K562 (cell line): Measurements from ENCODE around the gene EXOSC9. TPM values are rescaled to one million over a fixed set of nuclear protein-coding genes. Genes with fewer than 3 reads are reported as not detected.

Source experiments
- ATAC-seq: fragments of 200-7000 bp; cut with Tn5 transposase; 3 replicates; pipeline ENCODE4 v1.9.1; 2020; ENCODE audit warnings: moderate library complexity
- BruUV-seq: library from RNA; stranded (reverse); fragments of 400-500 nt; replicated peaks from 2 replicates; lab custom pipeline; 2021; lab: Mats Ljungman, UMichigan
- CTCF ChIA-PET: fragments of 300-600 bp; formaldehyde crosslinking; extraction: SDS; loops from one replicate; lab custom pipeline; 2021; ENCODE audit warnings: low intra/inter-chr PET ratio; lab: Yijun Ruan, JAX
- POLR2A ChIA-PET: fragments of 300-600, 350-650 bp; sonication (Branson Sonifier 250); formaldehyde crosslinking; extraction: SDS; loops from one replicate; lab custom pipeline; 2021; ENCODE audit warnings: antibody characterized with exemption, inconsistent platforms; lab: Yijun Ruan, JAX
- DNase-seq, 4 experiments: peaks; one replicate each; pipeline versions ENCODE4 v3.0.0 to v3.0.0-alpha.2; 2011 to 2018; ENCODE audit warnings: low spot score in 3 of 4, mixed read lengths in 3 of 4; ENCODE audit errors: extremely low read depth in 1 of 4
- FAIRE-seq: peaks from 2 replicates; lab custom pipeline; 2011; peaks lifted over from hg19 to GRCh38; lab: Jason Lieb, UNC
- H2AFZ ChIP-seq: 2 replicates; pipeline ENCODE4 v1.6.0; 2011; ENCODE audit warnings: low read depth, low read length, control low read depth, inconsistent platforms
- H3K27ac ChIP-seq: fragments of 200-600 bp; 3 replicates; pipeline ENCODE4 v1.8.0; 2011; ENCODE audit warnings: low read depth, mild to moderate bottlenecking, control low read depth, inconsistent platforms, low read length, moderate library complexity, mixed read lengths; ENCODE audit errors: extremely low read depth
- H3K27me3 ChIP-seq, 2 experiments: fragments of 300-600 bp in 1 of 2; 2 replicates in 1 of 2; 3 replicates in 1 of 2; pipeline versions ENCODE4 v1.6.0 to v1.8.0; 2011; ENCODE audit warnings: inconsistent platforms in 2 of 2, low read length in 2 of 2, mild to moderate bottlenecking in 1 of 2, mixed read lengths in 1 of 2, moderate library complexity in 1 of 2; ENCODE audit not compliant: control insufficient read depth in 2 of 2, insufficient read depth in 2 of 2
- H3K36me3 ChIP-seq: fragments of 300-600 bp; 3 replicates; pipeline ENCODE4 v1.8.0; 2011; ENCODE audit warnings: mild to moderate bottlenecking, low read length, inconsistent platforms; ENCODE audit not compliant: control insufficient read depth, insufficient read depth
- H3K4me1 ChIP-seq, 2 experiments: fragments of 200-600 bp in 1 of 2; replicated peaks in 1 of 2; 2 replicates in 1 of 2; 3 replicates in 1 of 2; pipeline versions ENCODE4 v1.5.1 to v1.8.0; 2011; ENCODE audit warnings: inconsistent platforms in 2 of 2, low read length in 2 of 2, mild to moderate bottlenecking in 1 of 2, mixed read lengths in 1 of 2, moderate library complexity in 1 of 2; ENCODE audit not compliant: control insufficient read depth in 2 of 2, insufficient read depth in 2 of 2
- H3K4me2 ChIP-seq: 2 replicates; pipeline ENCODE4 v1.6.1; 2011; ENCODE audit warnings: low read length, control low read depth, inconsistent platforms, mixed read lengths; ENCODE audit not compliant: insufficient read depth
- H3K4me3 ChIP-seq: fragments of 200-600 bp; sonication (generic), shearing (Covaris generic); 2 replicates; pipeline ENCODE4 v1.5.1; 2016; ENCODE audit warnings: control low read depth, inconsistent platforms
- H3K79me2 ChIP-seq: fragments of 200-600 bp; 3 replicates; pipeline ENCODE4 v1.8.0; 2011; ENCODE audit warnings: low read length, inconsistent platforms; ENCODE audit not compliant: control insufficient read depth, insufficient read depth
- H3K9ac ChIP-seq, 2 experiments: 2 replicates each; pipeline versions ENCODE4 v1.6.0 to v1.6.1; 2011; ENCODE audit warnings: low read depth in 2 of 2, low read length in 2 of 2, control low read depth in 1 of 2, inconsistent platforms in 1 of 2, mild to moderate bottlenecking in 1 of 2, mixed read lengths in 1 of 2; ENCODE audit not compliant: insufficient read depth in 1 of 2
- H3K9me1 ChIP-seq: one replicate; pipeline ENCODE4 v1.6.0; 2011; ENCODE audit warnings: inconsistent platforms, mild to moderate bottlenecking, low read length, moderate library complexity; ENCODE audit not compliant: control insufficient read depth, insufficient read depth
- H3K9me3 ChIP-seq: replicated peaks from 2 replicates; pipeline ENCODE4 v1.5.1; 2011; ENCODE audit warnings: low read depth, low read length, inconsistent platforms; ENCODE audit not compliant: control insufficient read depth, insufficient read depth
- H4K20me1 ChIP-seq: replicated peaks from 2 replicates; pipeline ENCODE4 v1.6.1; 2011; ENCODE audit warnings: low read length, inconsistent platforms, mixed read lengths; ENCODE audit not compliant: control insufficient read depth, insufficient read depth
- FOS ChIP-seq: IDR thresholded peaks from 3 replicates; pipeline ENCODE4 v1.6.1; 2011; ENCODE audit not compliant: insufficient read length; ENCODE audit errors: extremely low read depth
- GATAD2B ChIP-seq: fragments of 450-650 bp; IDR thresholded peaks from 2 replicates; pipeline ENCODE4 v1.6.1; 2017; ENCODE audit warnings: mild to moderate bottlenecking, borderline replicate concordance
- GMEB1 ChIP-seq: fragments of 250-450 bp; sonication (Bioruptor Pico); IDR thresholded peaks from 2 replicates; pipeline ENCODE4 v1.4.0; 2020; ENCODE audit warnings: mild to moderate bottlenecking
- HDAC1 ChIP-seq, 2 experiments: fragments of 450-650 bp; IDR thresholded peaks; 2 replicates each; pipeline ENCODE4 v1.6.1; 2016 to 2017; ENCODE audit warnings: inconsistent platforms in 1 of 2, mild to moderate bottlenecking in 1 of 2, moderate library complexity in 1 of 2
- KHSRP ChIP-seq: fragments of 450-650 bp; IDR thresholded peaks from 2 replicates; pipeline ENCODE4 v1.6.1; 2017
- PHF21A ChIP-seq: fragments of 450-650 bp; IDR thresholded peaks from 2 replicates; pipeline ENCODE4 v1.6.1; 2017; ENCODE audit warnings: low read depth, borderline replicate concordance
- RAD21 ChIP-seq, 2 experiments: fragments of 250-450 bp in 1 of 2; fragments of 450-650 bp in 1 of 2; sonication (Bioruptor Pico) in 1 of 2; formaldehyde crosslinking in 1 of 2; IDR thresholded peaks in 1 of 2; conservative IDR thresholded peaks in 1 of 2; 2 replicates each; pipeline versions ENCODE4 v1.4.0 to v1.8.0; 2020 to 2022; ENCODE audit warnings: mild to moderate bottlenecking in 2 of 2, moderate library complexity in 1 of 2
- RB1 ChIP-seq: fragments of 450-650 bp; IDR thresholded peaks from 2 replicates; pipeline ENCODE4 v1.6.1; 2017; ENCODE audit warnings: low read depth, mild to moderate bottlenecking
- RUNX1 ChIP-seq: sonication (generic); IDR thresholded peaks from 2 replicates; pipeline ENCODE4 v1.6.1; 2016; ENCODE audit warnings: antibody characterized with exemption, low read depth
- TEAD1 ChIP-seq, 2 experiments: fragments of 450-650 bp in 1 of 2; sonication (generic) in 1 of 2; formaldehyde crosslinking; IDR thresholded peaks; 2 replicates each; pipeline versions ENCODE4 v1.4.0 to v1.8.0; 2020 to 2022; ENCODE audit warnings: mild to moderate bottlenecking in 2 of 2, missing genetic modification reagents in 1 of 2
- TRIM28 ChIP-seq: fragments of 450-650 bp; IDR thresholded peaks from 2 replicates; pipeline ENCODE4 v1.6.1; 2017
- ZEB2 ChIP-seq: fragments of 450-650 bp; IDR thresholded peaks from 2 replicates; pipeline ENCODE4 v1.6.1; 2016
- ZNF12 ChIP-seq: sonication (generic); formaldehyde crosslinking; IDR thresholded peaks from 2 replicates; pipeline ENCODE4 v1.4.0; 2020; ENCODE audit warnings: mild to moderate bottlenecking, missing genetic modification reagents
- ZNF239 ChIP-seq: fragments of 250-450 bp; sonication (Bioruptor Pico); IDR thresholded peaks from 2 replicates; pipeline ENCODE4 v1.4.0; 2020; ENCODE audit warnings: mild to moderate bottlenecking
- WGBS: fragments of 100-300 bp; shearing (Covaris generic); methylation state at CpG from one replicate; pipeline ENCODE4 v1.1.6; 2016; ENCODE audit warnings: low coverage, mixed read lengths; ENCODE audit not compliant: insufficient coverage; ENCODE audit errors: missing lambda C conversion rate; 5-methylcytosine and 5-hydroxymethylcytosine counted together
- in situ Hi-C: fragments of 300-500 bp; cut with MboI; formaldehyde crosslinking; loops from 4 replicates; pipeline ENCODE4 v1.15.0; 2018; ENCODE audit warnings: inconsistent platforms, mixed read lengths
- intact Hi-C: fragments of 100-400 bp; cut with micrococcal nuclease; formaldehyde crosslinking; loops from 2 replicates; pipeline ENCODE4 v1.14.2; 2022
- polyA plus RNA-seq, 8 experiments: library from polyadenylated mRNA; depleted of rRNA in 4 of 8; stranded (reverse) in 5 of 8; unstranded in 3 of 8; fragments of >200 nt; fragmentation: Nextera tagmentation in 2 of 8; fragmentation: Illumina TruSeq in 1 of 8; extraction: Ambion mirVana in 2 of 8; extraction: Trizol in 1 of 8; gene quantifications; 2 replicates each; pipeline versions ENCODE4 v1.2.1 to v1.2.3, GENCODE V29; 2011 to 2014; ENCODE audit warnings: inconsistent platforms in 1 of 8, missing spikeins in 1 of 8
- total RNA-seq, 7 experiments: library from RNA; depleted of rRNA in 6 of 7; stranded (reverse); fragments of >200 nt in 6 of 7; fragmentation: Illumina TruSeq in 2 of 7; extraction: Trizol in 2 of 7; gene quantifications; 2 replicates each; pipeline versions ENCODE4 v1.2.1 to v1.2.3, GENCODE V29; 2011 to 2021; ENCODE audit warnings: low replicate concordance in 1 of 7
- TF ChIP-seq, protein P1 (sequence below): fragments of 450-650 bp; IDR thresholded peaks from 2 replicates; pipeline ENCODE4 v1.6.1; 2018; ENCODE audit not compliant: partially characterized antibody
- TF ChIP-seq, protein P2 (sequence below): sonication (generic); IDR thresholded peaks from 2 replicates; pipeline ENCODE4 v1.6.1; 2016

The EXOSC9 gene
- total and polyA plus RNA-seq, 9 of the 15 experiments (the other 6 are each of a cell fraction or from before 2014, with no cell fraction given): 64.7 to 166 (median 115) TPM

GRCh38 chr4:121794505-121795188 lies 6.5 kb upstream of the EXOSC9 start:
- POLR2A ChIA-PET: interaction anchor here (0.5 to 1.5 kb wide), 4 partner anchors 9 to 65 kb away, joined by 3 to 4 read pairs (median 3); no protein-coding TSS in a partner anchor
- peak in 1 of 2 experiments; percentile 67; a peak in 1 of 4 replicates for TF ChIP-seq TEAD1 (CRISPR knock-in tag; IDR thresholded peaks at IDR 0.05)
- peak; percentile 57; the same call in 1 of the 2 replicates for TF ChIP-seq RUNX1
- peak; percentile 76 to 93; a peak in 3 of 4 replicates for TF ChIP-seq HDAC1 (IDR thresholded peaks at IDR 0.05)
- peak; percentile 70; the same call in 1 of the 2 replicates for TF ChIP-seq GATAD2B
- TF ChIP-seq PHF21A: no peak
- no peak for TF ChIP-seq FOS
- TF ChIP-seq ZNF239: peak; percentile 20; the same call in 1 of the 2 replicates
- TF ChIP-seq, protein P1, sequence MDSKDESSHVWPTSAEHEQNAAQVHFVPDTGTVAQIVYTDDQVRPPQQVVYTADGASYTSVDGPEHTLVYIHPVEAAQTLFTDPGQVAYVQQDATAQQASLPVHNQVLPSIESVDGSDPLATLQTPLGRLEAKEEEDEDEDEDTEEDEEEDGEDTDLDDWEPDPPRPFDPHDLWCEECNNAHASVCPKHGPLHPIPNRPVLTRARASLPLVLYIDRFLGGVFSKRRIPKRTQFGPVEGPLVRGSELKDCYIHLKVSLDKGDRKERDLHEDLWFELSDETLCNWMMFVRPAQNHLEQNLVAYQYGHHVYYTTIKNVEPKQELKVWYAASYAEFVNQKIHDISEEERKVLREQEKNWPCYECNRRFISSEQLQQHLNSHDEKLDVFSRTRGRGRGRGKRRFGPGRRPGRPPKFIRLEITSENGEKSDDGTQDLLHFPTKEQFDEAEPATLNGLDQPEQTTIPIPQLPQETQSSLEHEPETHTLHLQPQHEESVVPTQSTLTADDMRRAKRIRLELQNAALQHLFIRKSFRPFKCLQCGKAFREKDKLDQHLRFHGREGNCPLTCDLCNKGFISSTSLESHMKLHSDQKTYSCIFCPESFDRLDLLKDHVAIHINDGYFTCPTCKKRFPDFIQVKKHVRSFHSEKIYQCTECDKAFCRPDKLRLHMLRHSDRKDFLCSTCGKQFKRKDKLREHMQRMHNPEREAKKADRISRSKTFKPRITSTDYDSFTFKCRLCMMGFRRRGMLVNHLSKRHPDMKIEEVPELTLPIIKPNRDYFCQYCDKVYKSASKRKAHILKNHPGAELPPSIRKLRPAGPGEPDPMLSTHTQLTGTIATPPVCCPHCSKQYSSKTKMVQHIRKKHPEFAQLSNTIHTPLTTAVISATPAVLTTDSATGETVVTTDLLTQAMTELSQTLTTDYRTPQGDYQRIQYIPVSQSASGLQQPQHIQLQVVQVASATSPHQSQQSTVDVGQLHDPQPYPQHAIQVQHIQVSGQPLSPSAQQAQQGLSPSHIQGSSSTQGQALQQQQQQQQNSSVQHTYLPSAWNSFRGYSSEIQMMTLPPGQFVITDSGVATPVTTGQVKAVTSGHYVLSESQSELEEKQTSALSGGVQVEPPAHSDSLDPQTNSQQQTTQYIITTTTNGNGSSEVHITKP: peak; percentile 86
- TF ChIP-seq ZNF12 (CRISPR knock-in tag): no peak
- no peak for TF ChIP-seq TRIM28
- 0 out of 2 replicates have a peak, but pooled peaks have one; percentile 15 for TF ChIP-seq GMEB1 (CRISPR knock-in tag)
- TF ChIP-seq RAD21 (CRISPR knock-in tag; conservative IDR thresholded peaks at IDR 0.05 in 1 of 2, IDR thresholded peaks at IDR 0.05 in 1 of 2): no peak
- TF ChIP-seq, protein P2, sequence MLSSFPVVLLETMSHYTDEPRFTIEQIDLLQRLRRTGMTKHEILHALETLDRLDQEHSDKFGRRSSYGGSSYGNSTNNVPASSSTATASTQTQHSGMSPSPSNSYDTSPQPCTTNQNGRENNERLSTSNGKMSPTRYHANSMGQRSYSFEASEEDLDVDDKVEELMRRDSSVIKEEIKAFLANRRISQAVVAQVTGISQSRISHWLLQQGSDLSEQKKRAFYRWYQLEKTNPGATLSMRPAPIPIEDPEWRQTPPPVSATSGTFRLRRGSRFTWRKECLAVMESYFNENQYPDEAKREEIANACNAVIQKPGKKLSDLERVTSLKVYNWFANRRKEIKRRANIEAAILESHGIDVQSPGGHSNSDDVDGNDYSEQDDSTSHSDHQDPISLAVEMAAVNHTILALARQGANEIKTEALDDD: peak; percentile 99
- TF ChIP-seq RB1: 0 out of 2 replicates have a peak, but pooled peaks have one; percentile 44
- peak; percentile 16; the same call in 1 of the 2 replicates for TF ChIP-seq ZEB2
- TF ChIP-seq KHSRP: peak; percentile 68; the same call in 1 of the 2 replicates

More at GRCh38 chr4:121794505-121795188, 6.5 kb upstream of the EXOSC9 start:
- peak overlapping the region; percentile 39; the same call in 1 of the 3 replicates for H3K27ac ChIP-seq
- CTCF ChIA-PET: no interaction called here
- peak; percentile 78 to 87 (median 85) for DNase-seq
- BruUV-seq: no TSS peak
- in situ Hi-C loops: no loop called here
- H3K4me2 ChIP-seq: peak overlapping the region; percentile 73
- H3K9me3 ChIP-seq: no peaks in the 10 kb centered on the region
- H3K9ac ChIP-seq: peak overlapping the region; percentile 28 to 38; a peak in 2 of 4 replicates
- WGBS: 2% methylated on average over 5 of the region's 5 CpGs
- peak; percentile 94 for FAIRE-seq
- H3K36me3 ChIP-seq: no peaks in the 10 kb centered on the region
- peak; percentile 93 for ATAC-seq
- intact Hi-C loops: loop anchor here (2.0 kb wide), 1 partner anchor 98 kb away; the partner anchor contains the start of gene ANXA5
- H4K20me1 ChIP-seq: no peaks in the 10 kb centered on the region
- no peaks in the 10 kb centered on the region for H3K27me3 ChIP-seq
- H3K79me2 ChIP-seq: no peaks in the 10 kb centered on the region
- no peak overlapping the region for H3K4me3 ChIP-seq
- H2AFZ ChIP-seq: peak overlapping the region; percentile 54; the same call in 1 of the 2 replicates
- H3K4me1 ChIP-seq: peaks cover 5 to 39% of the 10 kb centered on the region in 2 experiments; a peak in 3 of 5 replicates
- H3K9me1 ChIP-seq: no peaks in the 10 kb centered on the region
